ENCODE results near the gene LGMN.

Gene LGMN

DNA sequence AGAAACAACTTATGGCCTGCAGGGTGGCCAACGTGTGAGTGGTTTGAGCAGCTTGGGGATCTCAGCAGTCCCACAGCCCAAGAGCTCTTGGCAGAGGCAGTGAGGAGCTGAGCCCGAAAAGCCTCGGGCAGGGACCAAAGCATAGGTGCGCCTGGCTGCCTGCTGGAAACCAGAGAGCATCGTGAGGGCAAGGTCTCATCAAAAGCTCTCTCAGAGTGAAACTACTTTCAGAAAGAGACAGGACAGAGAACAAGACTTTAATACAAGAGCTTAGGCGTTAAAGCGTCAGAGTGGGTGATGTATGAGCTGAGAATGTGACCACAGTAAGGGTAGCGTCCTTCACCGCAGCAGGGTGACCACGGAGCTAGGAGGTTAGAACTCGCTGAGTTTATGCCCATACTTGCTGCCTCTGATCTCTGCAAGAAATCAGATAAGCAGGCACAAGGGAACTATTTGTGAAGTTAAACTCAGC lies 30.8 kb downstream of the LGMN start:
- TF ChIP-seq POLR2AphosphoS5 (IDR thresholded peaks at IDR 0.05; ENCODE audit: low read depth, low read length) (no peak), TAF1 (IDR thresholded peaks at IDR 0.05; ENCODE audit: borderline replicate concordance, insufficient read depth, low read length) (no peak), FOXP2 (optimal IDR thresholded peaks at IDR 0.05; ENCODE audit: borderline replicate concordance, extremely low read depth, extremely low read length, insufficient read depth) (no peak), SIN3A (IDR thresholded peaks at IDR 0.05; ENCODE audit: borderline replicate concordance, insufficient read depth, low read length) (no peak)
- TF ChIP-seq, protein P1, sequence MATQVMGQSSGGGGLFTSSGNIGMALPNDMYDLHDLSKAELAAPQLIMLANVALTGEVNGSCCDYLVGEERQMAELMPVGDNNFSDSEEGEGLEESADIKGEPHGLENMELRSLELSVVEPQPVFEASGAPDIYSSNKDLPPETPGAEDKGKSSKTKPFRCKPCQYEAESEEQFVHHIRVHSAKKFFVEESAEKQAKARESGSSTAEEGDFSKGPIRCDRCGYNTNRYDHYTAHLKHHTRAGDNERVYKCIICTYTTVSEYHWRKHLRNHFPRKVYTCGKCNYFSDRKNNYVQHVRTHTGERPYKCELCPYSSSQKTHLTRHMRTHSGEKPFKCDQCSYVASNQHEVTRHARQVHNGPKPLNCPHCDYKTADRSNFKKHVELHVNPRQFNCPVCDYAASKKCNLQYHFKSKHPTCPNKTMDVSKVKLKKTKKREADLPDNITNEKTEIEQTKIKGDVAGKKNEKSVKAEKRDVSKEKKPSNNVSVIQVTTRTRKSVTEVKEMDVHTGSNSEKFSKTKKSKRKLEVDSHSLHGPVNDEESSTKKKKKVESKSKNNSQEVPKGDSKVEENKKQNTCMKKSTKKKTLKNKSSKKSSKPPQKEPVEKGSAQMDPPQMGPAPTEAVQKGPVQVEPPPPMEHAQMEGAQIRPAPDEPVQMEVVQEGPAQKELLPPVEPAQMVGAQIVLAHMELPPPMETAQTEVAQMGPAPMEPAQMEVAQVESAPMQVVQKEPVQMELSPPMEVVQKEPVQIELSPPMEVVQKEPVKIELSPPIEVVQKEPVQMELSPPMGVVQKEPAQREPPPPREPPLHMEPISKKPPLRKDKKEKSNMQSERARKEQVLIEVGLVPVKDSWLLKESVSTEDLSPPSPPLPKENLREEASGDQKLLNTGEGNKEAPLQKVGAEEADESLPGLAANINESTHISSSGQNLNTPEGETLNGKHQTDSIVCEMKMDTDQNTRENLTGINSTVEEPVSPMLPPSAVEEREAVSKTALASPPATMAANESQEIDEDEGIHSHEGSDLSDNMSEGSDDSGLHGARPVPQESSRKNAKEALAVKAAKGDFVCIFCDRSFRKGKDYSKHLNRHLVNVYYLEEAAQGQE (IDR thresholded peaks at IDR 0.05; ENCODE audit: insufficient read depth in 1 of 2, low read depth in 2 of 2, low read length in 2 of 2) = no peak

GRCh38 chr14:92716131-92716530 lies 32.3 kb downstream of the LGMN start:
- TF ChIP-seq SIN3A (IDR thresholded peaks at IDR 0.05; ENCODE audit: borderline replicate concordance, insufficient read depth, low read length) = no peak

- no peak for TF ChIP-seq TAF1 (IDR thresholded peaks at IDR 0.05; ENCODE audit: borderline replicate concordance, insufficient read depth, low read length)
- no peak for TF ChIP-seq SIN3A (IDR thresholded peaks at IDR 0.05; ENCODE audit: borderline replicate concordance, insufficient read depth, low read length)
- TF ChIP-seq, protein P1 (IDR thresholded peaks at IDR 0.05; ENCODE audit: insufficient read depth in 1 of 2, low read depth in 2 of 2, low read length in 2 of 2) = no peak
- TF ChIP-seq FOXP2 (optimal IDR thresholded peaks at IDR 0.05; ENCODE audit: borderline replicate concordance, extremely low read depth, extremely low read length, insufficient read depth) = no peak
- TF ChIP-seq POLR2AphosphoS5 (IDR thresholded peaks at IDR 0.05; ENCODE audit: low read depth, low read length) = no peak
These were observed 35.8 kb downstream of the LGMN start for GRCh38 chr14:92712654-92713051.

GRCh38 chr14:92711976-92712653 lies 36.3 kb downstream of the LGMN start:
- TF ChIP-seq TAF1 (IDR thresholded peaks at IDR 0.05; ENCODE audit: borderline replicate concordance, insufficient read depth, low read length) (no peak), POLR2AphosphoS5 (IDR thresholded peaks at IDR 0.05; ENCODE audit: low read depth, low read length) (no peak), SIN3A (IDR thresholded peaks at IDR 0.05; ENCODE audit: borderline replicate concordance, insufficient read depth, low read length) (no peak), FOXP2 (optimal IDR thresholded peaks at IDR 0.05; ENCODE audit: borderline replicate concordance, extremely low read depth, extremely low read length, insufficient read depth) (no peak)
- TF ChIP-seq, protein P1 (IDR thresholded peaks at IDR 0.05; ENCODE audit: insufficient read depth in 1 of 2, low read depth in 2 of 2, low read length in 2 of 2) = no peak

DNA sequence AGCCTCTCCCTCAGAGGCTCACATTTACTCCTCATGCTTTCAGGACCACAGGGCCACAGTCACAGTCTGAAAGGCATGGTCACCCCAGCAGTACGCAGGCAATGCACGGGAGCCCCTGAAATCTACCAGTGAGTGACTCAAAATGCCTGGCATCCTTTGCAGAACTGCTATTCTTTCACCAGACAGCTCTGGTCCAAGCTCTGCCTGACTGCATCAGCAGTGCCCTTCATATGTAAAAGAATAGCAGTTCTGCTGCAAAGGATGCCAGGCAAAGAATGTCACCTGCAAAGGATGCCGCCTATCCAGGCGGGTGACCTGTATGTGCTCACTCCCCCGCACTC lies 38.5 kb downstream of the LGMN start:
- no peak for TF ChIP-seq TAF1 (IDR thresholded peaks at IDR 0.05; ENCODE audit: borderline replicate concordance, insufficient read depth, low read length)
- TF ChIP-seq POLR2AphosphoS5 (IDR thresholded peaks at IDR 0.05; ENCODE audit: low read depth, low read length) = no peak
- TF ChIP-seq SIN3A (IDR thresholded peaks at IDR 0.05; ENCODE audit: borderline replicate concordance, insufficient read depth, low read length) = no peak
- TF ChIP-seq, protein P1 (IDR thresholded peaks at IDR 0.05; ENCODE audit: insufficient read depth in 1 of 2, low read depth in 2 of 2, low read length in 2 of 2) = no peak
- TF ChIP-seq FOXP2 (optimal IDR thresholded peaks at IDR 0.05; ENCODE audit: borderline replicate concordance, extremely low read depth, extremely low read length, insufficient read depth) = no peak

Measured in PFSK-1 (cell line).